ENCODE results near the gene PLD4. TPM values are rescaled to one million over a fixed set of nuclear protein-coding genes. Genes with fewer than 3 reads are reported as not detected.

PLD4 gene
- total and polyA plus RNA-seq, 9 of the 15 experiments (the other 6 are each of a cell fraction or from before 2014, with no cell fraction given) = 0.18 to 0.24 TPM; not detected in 7

GRCh38 chr14:104885973-104886689 lies 38.5 kb upstream of the PLD4 start:
- Histone ChIP-seq H3K9me3 (replicated peaks; ENCODE audit: control insufficient read depth, insufficient read depth, low read depth, low read length) (no peaks in the 10 kb centered on the region), H3K4me2 (ENCODE audit: insufficient read depth, low read length) (no peak overlapping the region), H3K9me1 (ENCODE audit: control insufficient read depth, insufficient read depth, low read length) (no peaks in the 10 kb centered on the region), H3K4me3 (no peak overlapping the region), H2AFZ (ENCODE audit: low read depth, low read length) (no peak overlapping the region), H3K79me2 (ENCODE audit: control insufficient read depth, insufficient read depth, low read length) (no peaks in the 10 kb centered on the region), H3K9ac (ENCODE audit: insufficient read depth in 1 of 2, low read depth in 2 of 2, low read length in 2 of 2) (no peak overlapping the region), H3K27me3 (ENCODE audit: control insufficient read depth in 2 of 2, insufficient read depth in 2 of 2, low read length in 2 of 2) (no peaks in the 10 kb centered on the region), H4K20me1 (replicated peaks; ENCODE audit: control insufficient read depth, insufficient read depth, low read length) (no peaks in the 10 kb centered on the region), H3K27ac (ENCODE audit: extremely low read depth, low read depth, low read length) (no peak overlapping the region), H3K4me1 (replicated peaks in 1 of 2; ENCODE audit: control insufficient read depth in 2 of 2, insufficient read depth in 2 of 2, low read length in 2 of 2) (peaks cover 0 to 51% of the 10 kb centered on the region in 2 experiments; a peak in 2 of 5 replicates), H3K36me3 (ENCODE audit: control insufficient read depth, insufficient read depth, low read length) (no peaks in the 10 kb centered on the region; the same call in 2 of the 3 replicates)
- ChIA-PET CTCF (ENCODE audit: low intra/inter-chr PET ratio) (no interaction called here), POLR2A (no interaction called here)
- BruUV-seq (replicated peaks) = no TSS peak
- no peak for FAIRE-seq
- no peak for DNase-seq (ENCODE audit: extremely low read depth in 1 of 4, low spot score in 3 of 4)
- intact Hi-C loops (cut with micrococcal nuclease) (no loop called here), in situ Hi-C loops (cut with MboI) (no loop called here)
- ATAC-seq = no peak
- TF ChIP-seq ADNP (tag; IDR thresholded peaks at IDR 0.05) = no peak
- WGBS (ENCODE audit: insufficient coverage, low coverage, missing lambda C conversion rate) = 80% methylated on average over 20 of the region's 40 CpGs

GRCh38 chr14:104886690-104887622 lies 37.7 kb upstream of the PLD4 start:
- DNase-seq (ENCODE audit: extremely low read depth in 1 of 4, low spot score in 3 of 4) = no peak
- peaks cover 0 to 45% of the 10 kb centered on the region in 2 experiments; a peak in 2 of 5 replicates for H3K4me1 ChIP-seq (replicated peaks in 1 of 2; ENCODE audit: control insufficient read depth in 2 of 2, insufficient read depth in 2 of 2, low read length in 2 of 2)
- H4K20me1 ChIP-seq (replicated peaks; ENCODE audit: control insufficient read depth, insufficient read depth, low read length) = no peaks in the 10 kb centered on the region
- in situ Hi-C loops (cut with MboI) (no loop called here), intact Hi-C loops (cut with micrococcal nuclease) (no loop called here)
- no peaks in the 10 kb centered on the region for H3K9me3 ChIP-seq (replicated peaks; ENCODE audit: control insufficient read depth, insufficient read depth, low read depth, low read length)
- FAIRE-seq = no peak
- no TSS peak for BruUV-seq (replicated peaks)
- ATAC-seq = no peak
- no peak overlapping the region for H3K4me2 ChIP-seq (ENCODE audit: insufficient read depth, low read length)
- H3K36me3 ChIP-seq (ENCODE audit: control insufficient read depth, insufficient read depth, low read length) = no peaks in the 10 kb centered on the region; the same call in 2 of the 3 replicates
- no peak overlapping the region for H2AFZ ChIP-seq (ENCODE audit: low read depth, low read length)
- H3K27me3 ChIP-seq (ENCODE audit: control insufficient read depth in 2 of 2, insufficient read depth in 2 of 2, low read length in 2 of 2) = no peaks in the 10 kb centered on the region
- ChIA-PET CTCF (ENCODE audit: low intra/inter-chr PET ratio) (no interaction called here), POLR2A (interaction anchor here (0.5 to 0.7 kb wide), 3 partner anchors 22 to 159 kb away, joined by 3 read pairs; no protein-coding TSS in a partner anchor)
- H3K27ac ChIP-seq (ENCODE audit: extremely low read depth, low read depth, low read length) = no peak overlapping the region
- no peaks in the 10 kb centered on the region for H3K79me2 ChIP-seq (ENCODE audit: control insufficient read depth, insufficient read depth, low read length)
- WGBS (ENCODE audit: insufficient coverage, low coverage, missing lambda C conversion rate) = 86% methylated on average over 16 of the region's 59 CpGs
- TF ChIP-seq BRD9 (IDR thresholded peaks at IDR 0.05; ENCODE audit: low read depth, partially characterized antibody) (no peak), ZNF140 (CRISPR knock-in tag; IDR thresholded peaks at IDR 0.05) (no peak), MTF1 (CRISPR knock-in tag; IDR thresholded peaks at IDR 0.05; ENCODE audit: borderline replicate concordance) (no peak), TEAD4 (IDR thresholded peaks at IDR 0.05; ENCODE audit: low read length) (no peak), TEAD4 (CRISPR knock-in tag; IDR thresholded peaks at IDR 0.05; ENCODE audit: borderline replicate concordance) (no peak)
- H3K4me3 ChIP-seq = no peak overlapping the region
- H3K9me1 ChIP-seq (ENCODE audit: control insufficient read depth, insufficient read depth, low read length) = no peaks in the 10 kb centered on the region
- H3K9ac ChIP-seq (ENCODE audit: insufficient read depth in 1 of 2, low read depth in 2 of 2, low read length in 2 of 2) = no peak overlapping the region
